Heart right ventricle (tissue), 16 donors: Measurements from ENCODE around the gene MCRS1. TPM values are rescaled to one million over a fixed set of nuclear protein-coding genes. Genes with fewer than 3 reads are reported as not detected.
"Not testable (repeated sequence)": the region's sequence is repeated elsewhere in the genome, so short reads cannot be mapped to it uniquely, and the experiment has no call there.

Experiments
- ATAC-seq, 8 donors: fragments of 200-7000 bp; cut with Tn5 transposase; one replicate each; pipeline ENCODE4 v1.9.1; 2020; ENCODE audit warnings: mild to moderate bottlenecking in 8 of 8, moderate library complexity in 8 of 8, moderate number of reproducible peaks in 1 of 8
- DNase-seq, 2 donors: peaks; one replicate each; pipeline ENCODE4 v3.0.0-alpha.2; 2020
- H3K27ac ChIP-seq, 10 donors: fragments of 200-600 bp; sonication (generic) in 2 of 10; one replicate each; pipeline versions ENCODE4 v1.5.0 to v1.8.0; 2020 to 2022; ENCODE audit warnings: mild to moderate bottlenecking in 3 of 10
- H3K27me3 ChIP-seq, 7 donors: fragments of 200-600 bp; one replicate each; pipeline ENCODE4 v1.8.0; 2021 to 2022; ENCODE audit warnings: mild to moderate bottlenecking in 2 of 7
- H3K36me3 ChIP-seq, 9 donors: fragments of 200-600 bp; sonication (generic) in 1 of 9; one replicate each; pipeline versions ENCODE4 v1.5.0 to v1.8.0; 2020 to 2022; ENCODE audit warnings: mild to moderate bottlenecking in 2 of 9
- H3K4me1 ChIP-seq, 9 donors: fragments of 200-600 bp; sonication (generic) in 1 of 9; one replicate each; pipeline versions ENCODE4 v1.5.0 to v1.8.0; 2020 to 2022; ENCODE audit warnings: mild to moderate bottlenecking in 4 of 9
- H3K4me3 ChIP-seq, 10 donors: fragments of 200-600 bp; sonication (generic) in 2 of 10; one replicate each; pipeline versions ENCODE4 v1.5.0 to v1.8.0; 2020 to 2022; ENCODE audit warnings: mild to moderate bottlenecking in 7 of 10, moderate library complexity in 2 of 10
- H3K9me3 ChIP-seq, 11 donors: fragments of 200-600 bp in 10 of 11; sonication (generic) in 2 of 11; one replicate each; pipeline versions ENCODE4 v1.5.0 to v1.8.0; 2013 to 2022; ENCODE audit warnings: mild to moderate bottlenecking in 2 of 11, control low read depth in 1 of 11, moderate library complexity in 1 of 11
- WGBS, 2 donors: extraction: QIAGEN DNeasy Blood & Tissue Kit; methylation state at CpG; one replicate each; pipeline ENCODE4 v1.1.7; 2013; ENCODE audit warnings: inconsistent platforms in 1 of 2; 5-methylcytosine and 5-hydroxymethylcytosine counted together
- intact Hi-C, 10 donors: fragments of 100-400 bp; cut with DNase I; formaldehyde crosslinking; loops; one replicate each; pipeline versions ENCODE4 v1.11.1 to v1.14.2; 2022
- polyA plus RNA-seq, 2 donors: library from polyadenylated mRNA; stranded (reverse); fragments of 200-250 nt; gene quantifications; one replicate each; pipeline ENCODE4 v1.2.3, GENCODE V29; 2013
- total RNA-seq, 10 donors: library from RNA; stranded (reverse); fragmentation: NEBNext Ultra II Directional in 3 of 10; extraction: Animal tissue kit (Norgen Biotek cat#: 25700) in 3 of 10; gene quantifications; one replicate each; pipeline versions ENCODE4 v1.2.1 to v1.2.4, GENCODE V29; 2021 to 2023
- TF ChIP-seq, protein P1 (sequence below), 9 donors: fragments of 200-600 bp; sonication (generic) in 2 of 9; IDR thresholded peaks; one replicate each; pipeline versions ENCODE4 v1.5.0 to v1.8.0; 2021 to 2022; ENCODE audit warnings: antibody characterized with exemption in 9 of 9, mild to moderate bottlenecking in 5 of 9, moderate library complexity in 1 of 9
- donor health status: Arrhythmogenic right ventricular cardiomyopathy.
- donor health status: ischemic (EF 13 %, LVEDD 7.1; RV severe dilation, severe dysfunction).
- donor health status: healthy with polysubstance abuse.
- donor health status: DM: no; HTN: yes; CAD: no.
- donor health status: DM: no; HTN: no; CAD: no.
- donor health status: ischemic (EF 25% LVEDD 6.9; RV normal size, moderate dysfunction).
- donor health status: ischemic (EF 25% LVEDD 5.7; RV mildly dilated, moderate dysfunction).
- donor health status: healthy.
- donor health status: DM: yes; HTN: yes; CAD: no.
- donor health status: Ischemic cardiomyopathy.
- donor health status: ischemic (EF 35%, LVEDD 5.7; RV mildly dilated, moderate dysfunction).
- donor health status: nonischemic (EF 11% LVEDD 7.7; RV severe dilation, severe dysfunction).
- donor health status: DM: yes; HTN: yes; CAD: no.
- donor health status: PGD.
- donor health status: ischemic (EF 29% LVEDD 5.4; RV normal size, mild dysfunction).
- donor health status: nonischemic (EF 23%, LVEDD 6.1; RV moderate dilation, normal function).

MCRS1 gene
- total and polyA plus RNA-seq, 12 donors, result 72.6 to 118 (median 82.2) TPM

DNA sequence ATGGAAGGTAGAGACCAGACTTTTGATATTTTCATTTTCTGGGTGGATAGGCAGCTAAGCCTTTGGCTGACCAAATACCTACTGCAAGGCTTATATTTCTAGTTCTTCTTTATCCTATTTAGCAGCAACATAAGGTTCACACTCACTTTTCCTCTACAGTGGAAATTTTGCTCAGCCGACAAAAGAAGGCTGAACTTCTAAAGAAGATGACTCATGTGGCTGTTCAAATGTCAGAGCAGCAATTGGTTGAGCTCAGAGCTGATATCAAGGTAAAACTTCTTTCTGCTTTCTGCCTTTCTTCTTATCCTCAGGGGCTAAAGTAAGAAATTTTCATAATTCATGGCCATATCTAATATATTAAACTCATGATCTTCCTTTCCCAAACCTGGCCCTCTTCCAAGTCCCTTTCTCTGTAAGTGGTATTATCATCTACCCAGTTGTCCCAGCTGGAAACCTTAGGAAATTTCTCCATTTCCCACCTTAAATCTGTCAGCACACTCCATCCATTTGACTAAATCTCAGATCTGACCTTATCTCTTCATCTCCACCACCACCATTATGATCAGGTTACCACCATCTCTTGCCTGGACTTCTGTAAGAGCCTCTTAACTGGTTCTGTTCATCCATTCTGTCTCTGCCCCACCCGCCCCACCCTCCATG, 48.9 kb downstream of the MCRS1 start:
- TF ChIP-seq, protein P1, sequence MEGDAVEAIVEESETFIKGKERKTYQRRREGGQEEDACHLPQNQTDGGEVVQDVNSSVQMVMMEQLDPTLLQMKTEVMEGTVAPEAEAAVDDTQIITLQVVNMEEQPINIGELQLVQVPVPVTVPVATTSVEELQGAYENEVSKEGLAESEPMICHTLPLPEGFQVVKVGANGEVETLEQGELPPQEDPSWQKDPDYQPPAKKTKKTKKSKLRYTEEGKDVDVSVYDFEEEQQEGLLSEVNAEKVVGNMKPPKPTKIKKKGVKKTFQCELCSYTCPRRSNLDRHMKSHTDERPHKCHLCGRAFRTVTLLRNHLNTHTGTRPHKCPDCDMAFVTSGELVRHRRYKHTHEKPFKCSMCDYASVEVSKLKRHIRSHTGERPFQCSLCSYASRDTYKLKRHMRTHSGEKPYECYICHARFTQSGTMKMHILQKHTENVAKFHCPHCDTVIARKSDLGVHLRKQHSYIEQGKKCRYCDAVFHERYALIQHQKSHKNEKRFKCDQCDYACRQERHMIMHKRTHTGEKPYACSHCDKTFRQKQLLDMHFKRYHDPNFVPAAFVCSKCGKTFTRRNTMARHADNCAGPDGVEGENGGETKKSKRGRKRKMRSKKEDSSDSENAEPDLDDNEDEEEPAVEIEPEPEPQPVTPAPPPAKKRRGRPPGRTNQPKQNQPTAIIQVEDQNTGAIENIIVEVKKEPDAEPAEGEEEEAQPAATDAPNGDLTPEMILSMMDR (IDR thresholded peaks at IDR 0.05), result no peak
- H3K27me3 ChIP-seq, result no peaks in the 10 kb centered on the region
- H3K27ac ChIP-seq, result no peak overlapping the region
- intact Hi-C loops, result no loop called here
- WGBS, 2 donors, result 87 to 88% methylated on average over 2 of the region's 2 CpGs
- peaks cover 0 to under 1% (median 0%) of the 10 kb centered on the region in 9 donors for H3K4me1 ChIP-seq
- DNase-seq (no peak), ATAC-seq (no peak)
- H3K36me3 ChIP-seq, result peaks cover 0 to 64% (median 0%) of the 10 kb centered on the region in 9 donors
- no peak overlapping the region for H3K4me3 ChIP-seq
- H3K9me3 ChIP-seq, result no peaks in the 10 kb centered on the region

DNA sequence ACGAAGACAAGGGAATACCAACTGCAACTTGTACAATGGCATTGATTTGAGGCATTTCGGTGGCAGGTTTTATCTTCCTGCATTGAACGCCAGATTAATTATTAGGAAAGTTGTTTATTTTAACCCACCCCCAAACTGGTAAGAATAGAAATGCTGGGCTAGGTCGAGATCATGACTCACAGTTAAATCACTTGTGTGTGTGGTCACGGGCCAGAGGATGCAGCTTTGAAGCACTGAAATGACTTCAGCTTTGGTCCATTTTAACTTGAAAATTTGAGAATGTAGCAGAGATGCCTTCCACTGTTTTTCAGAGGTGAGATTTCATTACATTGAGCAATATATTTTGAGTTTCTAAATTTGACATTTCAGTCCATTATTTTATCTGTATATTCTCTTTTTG, 52.7 kb downstream of the MCRS1 start:
- TF ChIP-seq, protein P1 (IDR thresholded peaks at IDR 0.05), result no peak
- Histone ChIP-seq H3K4me3 (no peak overlapping the region), H3K36me3 (peaks cover 0 to 33% (median 0%) of the 10 kb centered on the region in 9 donors), H3K27ac (no peak overlapping the region), H3K9me3 (no peaks in the 10 kb centered on the region), H3K4me1 (peaks cover 0 to 4% (median 0%) of the 10 kb centered on the region in 9 donors), H3K27me3 (no peaks in the 10 kb centered on the region)
- intact Hi-C loops, result loop anchor here in 4 of 10 donors (2.0 kb wide), 1 partner anchor 156 kb away; no protein-coding TSS in a partner anchor
- no peak for DNase-seq
- 86 to 94% methylated on average over 5 of the region's 5 CpGs for WGBS, 2 donors
- ATAC-seq, result no peak

- Histone ChIP-seq H3K27ac (no peak overlapping the region), H3K4me1 (peaks cover 0 to 4% (median 0%) of the 10 kb centered on the region in 9 donors), H3K27me3 (no peaks in the 10 kb centered on the region), H3K9me3 (no peaks in the 10 kb centered on the region), H3K4me3 (no peak overlapping the region), H3K36me3 (peaks cover 0 to 20% (median 0%) of the 10 kb centered on the region in 9 donors)
- DNase-seq (no peak), ATAC-seq (no peak)
- TF ChIP-seq, protein P1 (IDR thresholded peaks at IDR 0.05), result no peak
- WGBS, 2 donors, result 92 to 95% methylated on average over 1 of the region's 1 CpG
- intact Hi-C loops, result loop anchor here in 1 of 10 donors (2.0 kb wide), 1 partner anchor 154 kb away; no protein-coding TSS in a partner anchor
Observed at GRCh38 chr12:49512546-49512945, 55.4 kb downstream of the MCRS1 start.

DNA sequence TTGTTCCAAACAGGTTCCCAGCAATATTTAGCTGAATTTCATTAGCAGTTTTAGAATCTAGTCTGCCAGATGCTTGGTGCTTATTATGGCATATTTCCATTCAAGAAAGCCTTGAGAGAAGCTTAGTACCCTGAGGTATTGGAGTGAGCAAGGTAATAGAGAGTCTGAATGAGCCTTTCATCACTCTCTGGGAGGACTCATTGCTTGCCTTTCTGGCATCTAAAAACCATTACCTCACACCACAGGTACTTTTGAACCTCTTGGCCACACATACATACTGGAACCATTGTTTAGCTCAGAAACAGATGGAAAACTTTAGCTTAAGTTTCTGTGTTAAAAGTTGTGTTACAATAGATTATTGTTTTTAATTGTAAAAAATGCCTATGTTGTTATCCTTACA, 56.5 kb downstream of the MCRS1 start:
- H3K4me3 ChIP-seq, result no peak overlapping the region
- ATAC-seq (no peak), DNase-seq (no peak)
- H3K4me1 ChIP-seq, result peaks cover 0 to 4% (median 0%) of the 10 kb centered on the region in 9 donors
- H3K9me3 ChIP-seq, result no peaks in the 10 kb centered on the region
- TF ChIP-seq, protein P1 (IDR thresholded peaks at IDR 0.05), result no peak
- peaks cover 0 to 15% (median 0%) of the 10 kb centered on the region in 9 donors for H3K36me3 ChIP-seq
- intact Hi-C loops, result no loop called here
- no peak overlapping the region for H3K27ac ChIP-seq
- H3K27me3 ChIP-seq, result no peaks in the 10 kb centered on the region

DNA sequence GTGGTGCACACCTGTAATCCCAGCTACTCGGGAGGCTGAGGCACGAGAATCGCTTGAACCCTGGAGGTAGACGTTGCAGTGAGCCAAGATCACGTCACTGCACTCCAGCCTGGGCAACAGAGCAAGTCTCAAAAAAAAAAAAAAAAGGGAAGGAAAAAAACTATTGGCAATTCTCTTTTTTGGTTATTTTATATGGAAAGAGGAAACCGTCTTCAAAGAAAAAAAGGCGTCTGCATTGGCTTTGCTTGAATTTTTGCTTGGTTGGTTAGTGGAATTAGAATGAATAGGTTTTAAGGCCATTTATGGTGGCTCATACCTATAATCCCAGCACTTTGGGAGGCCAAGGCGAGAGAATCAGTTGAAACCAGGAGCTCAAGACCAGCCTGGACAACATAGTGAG, 58.3 kb downstream of the MCRS1 start:
- H3K4me1 ChIP-seq, intact Hi-C loops, H3K4me3 ChIP-seq, H3K9me3 ChIP-seq, DNase-seq, ATAC-seq, H3K27ac ChIP-seq, H3K27me3 ChIP-seq: not testable (repeated sequence)
- WGBS, 2 donors, result 92 to 96% methylated on average over 8 of the region's 8 CpGs
- H3K36me3 ChIP-seq, result peaks cover 0 to 22% (median 0%) of the 10 kb centered on the region in 9 donors
